ENCODE measurements around the gene NOX5. TPM values are rescaled to one million over a fixed set of nuclear protein-coding genes. Genes with fewer than 3 reads are reported as not detected.

The NOX5 gene
- total and polyA plus RNA-seq, 10 donors: 0.36 to 29.2 (median 13.5) TPM

DNA sequence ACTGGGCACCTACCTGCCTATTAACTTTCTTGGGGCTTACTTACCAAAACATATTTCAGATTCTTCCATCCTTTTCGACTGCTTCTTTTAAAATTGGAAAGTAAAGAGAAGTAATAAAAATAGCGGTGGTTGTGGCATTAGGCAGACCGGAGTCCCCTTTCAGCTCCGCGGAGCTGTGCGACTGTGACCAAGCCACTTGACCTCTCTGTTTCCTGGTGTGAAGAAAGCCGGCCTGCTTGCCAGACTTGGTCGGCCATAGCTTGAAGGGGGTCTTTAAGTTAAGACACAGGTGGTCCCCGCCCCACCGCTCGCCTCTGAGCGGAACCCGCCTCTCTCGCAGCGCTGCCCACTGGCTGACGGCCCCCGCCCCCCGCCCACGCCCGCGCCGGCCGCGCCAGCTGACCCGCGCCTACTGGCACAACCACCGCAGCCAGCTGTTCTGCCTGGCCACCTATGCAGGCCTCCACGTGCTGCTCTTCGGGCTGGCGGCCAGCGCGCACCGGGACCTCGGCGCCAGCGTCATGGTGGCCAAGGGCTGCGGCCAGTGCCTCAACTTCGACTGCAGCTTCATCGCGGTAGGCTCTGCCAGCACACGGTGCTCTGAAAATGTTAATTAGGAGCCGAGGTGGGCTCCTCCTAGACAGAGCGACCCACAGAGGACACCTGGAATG, 18.3 kb downstream of the NOX5 start:
- Histone ChIP-seq H3K36me3 (no peaks in the 10 kb centered on the region), H3K9me3 (no peaks in the 10 kb centered on the region), H3K4me1 (peaks cover 0 to 20% (median 11%) of the 10 kb centered on the region in 6 donors), H3K4me3 (no peak overlapping the region), H3K27ac (no peak overlapping the region), H3K27me3 (replicated peaks in 1 of 7) (peaks cover 0 to 53% (median 0%) of the 10 kb centered on the region in 7 donors)
- no peak for DNase-seq
- intact Hi-C loops (cut with DNase I; ENCODE audit: low total_unique reads): no loop called here
- 79 to 86% (median 84%) methylated on average over 26 to 43 of the region's 43 CpGs for WGBS, 5 donors
- TF ChIP-seq, protein P1, sequence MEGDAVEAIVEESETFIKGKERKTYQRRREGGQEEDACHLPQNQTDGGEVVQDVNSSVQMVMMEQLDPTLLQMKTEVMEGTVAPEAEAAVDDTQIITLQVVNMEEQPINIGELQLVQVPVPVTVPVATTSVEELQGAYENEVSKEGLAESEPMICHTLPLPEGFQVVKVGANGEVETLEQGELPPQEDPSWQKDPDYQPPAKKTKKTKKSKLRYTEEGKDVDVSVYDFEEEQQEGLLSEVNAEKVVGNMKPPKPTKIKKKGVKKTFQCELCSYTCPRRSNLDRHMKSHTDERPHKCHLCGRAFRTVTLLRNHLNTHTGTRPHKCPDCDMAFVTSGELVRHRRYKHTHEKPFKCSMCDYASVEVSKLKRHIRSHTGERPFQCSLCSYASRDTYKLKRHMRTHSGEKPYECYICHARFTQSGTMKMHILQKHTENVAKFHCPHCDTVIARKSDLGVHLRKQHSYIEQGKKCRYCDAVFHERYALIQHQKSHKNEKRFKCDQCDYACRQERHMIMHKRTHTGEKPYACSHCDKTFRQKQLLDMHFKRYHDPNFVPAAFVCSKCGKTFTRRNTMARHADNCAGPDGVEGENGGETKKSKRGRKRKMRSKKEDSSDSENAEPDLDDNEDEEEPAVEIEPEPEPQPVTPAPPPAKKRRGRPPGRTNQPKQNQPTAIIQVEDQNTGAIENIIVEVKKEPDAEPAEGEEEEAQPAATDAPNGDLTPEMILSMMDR (IDR thresholded peaks at IDR 0.05 in 8 of 11, conservative IDR thresholded peaks at IDR 0.05 in 3 of 11): no peak

DNA sequence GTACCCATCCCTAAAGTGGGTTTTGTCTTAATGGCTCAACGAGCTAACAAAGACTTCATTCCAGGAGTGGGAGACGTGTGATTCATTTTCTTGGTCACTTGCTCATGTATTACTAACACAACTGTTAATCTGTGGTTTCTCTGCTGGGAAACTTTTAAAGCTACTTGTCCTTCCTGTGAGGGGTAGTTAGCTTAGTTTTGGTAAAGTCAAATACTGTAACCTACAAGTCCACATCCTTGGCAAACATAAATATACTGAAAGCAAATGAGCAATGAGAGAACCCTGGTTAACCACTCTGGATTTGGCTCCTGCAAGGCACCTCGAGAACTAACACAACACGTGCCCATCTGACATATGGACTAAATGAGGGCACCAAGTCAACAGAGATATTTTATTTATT, 19.9 kb downstream of the NOX5 start:
- Histone ChIP-seq H3K4me3 (no peak overlapping the region), H3K27me3 (replicated peaks in 1 of 7) (peaks cover 0 to 53% (median 0%) of the 10 kb centered on the region in 7 donors), H3K36me3 (no peaks in the 10 kb centered on the region), H3K4me1 (peaks cover 0 to 20% (median 11%) of the 10 kb centered on the region in 6 donors), H3K27ac (no peak overlapping the region), H3K9me3 (no peaks in the 10 kb centered on the region)
- TF ChIP-seq, protein P1 (IDR thresholded peaks at IDR 0.05 in 8 of 11, conservative IDR thresholded peaks at IDR 0.05 in 3 of 11): no peak
- TF ChIP-seq POLR2AphosphoS5 (IDR thresholded peaks at IDR 0.05) (no peak), POLR2A (IDR thresholded peaks at IDR 0.05) (no peak)
- 51 to 59% (median 55%) methylated on average over 4 of the region's 4 CpGs for WGBS, 5 donors
- no peak for DNase-seq
- intact Hi-C loops (cut with DNase I; ENCODE audit: low total_unique reads): no loop called here

DNA sequence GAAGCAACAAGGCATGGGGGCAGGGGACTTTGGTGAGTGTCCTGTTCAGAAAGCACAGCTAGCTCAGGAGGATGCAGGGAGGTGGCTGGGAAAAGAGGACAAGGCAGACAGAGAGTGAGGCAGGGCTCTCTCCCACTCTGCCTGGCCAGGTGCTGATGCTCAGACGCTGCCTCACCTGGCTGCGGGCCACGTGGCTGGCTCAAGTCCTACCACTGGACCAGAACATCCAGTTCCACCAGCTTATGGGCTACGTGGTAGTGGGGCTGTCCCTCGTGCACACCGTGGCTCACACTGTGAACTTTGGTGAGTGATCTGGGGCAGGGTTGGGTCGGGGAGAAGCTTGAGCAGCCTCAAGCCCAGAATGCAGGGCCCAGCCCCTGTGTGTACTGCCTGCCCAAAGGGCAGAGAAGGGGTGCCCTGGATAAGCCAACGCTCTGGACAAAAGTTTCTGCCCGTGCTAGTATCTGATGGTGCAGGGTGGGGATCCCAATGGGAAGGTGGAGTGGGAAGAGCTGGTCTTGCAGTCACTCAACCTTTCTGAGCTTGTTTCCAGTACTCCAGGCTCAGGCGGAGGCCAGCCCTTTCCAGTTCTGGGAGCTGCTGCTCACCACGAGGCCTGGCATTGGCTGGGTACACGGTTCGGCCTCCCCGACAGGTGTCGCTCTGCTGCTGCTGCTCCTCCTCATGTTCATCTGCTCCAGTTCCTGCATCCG, 20.9 kb downstream of the NOX5 start:
- intact Hi-C loops (cut with DNase I; ENCODE audit: low total_unique reads): no loop called here
- no peaks in the 10 kb centered on the region for H3K36me3 ChIP-seq
- WGBS, 5 donors: 66 to 75% (median 67%) methylated on average over 12 to 16 of the region's 16 CpGs

DNA sequence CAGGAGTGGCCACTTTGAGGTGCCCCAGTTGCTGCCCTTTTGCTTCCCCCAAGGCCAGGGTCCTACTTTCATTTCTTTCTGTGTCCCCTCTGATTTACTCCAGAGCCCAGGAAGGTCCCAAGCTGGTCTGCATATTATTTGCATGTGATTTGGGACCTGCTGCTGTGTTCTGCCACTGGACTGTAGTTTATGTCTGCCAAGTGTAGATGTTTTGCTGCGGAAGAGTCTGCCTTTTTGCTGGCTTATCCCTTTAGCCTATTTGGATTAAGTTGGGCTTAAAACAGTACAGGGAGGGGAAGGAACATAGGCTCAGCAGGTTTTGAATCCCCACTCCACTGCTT, 21.4 kb downstream of the NOX5 start:
- Histone ChIP-seq H3K27me3 (replicated peaks in 1 of 7) (peaks cover 0 to 46% (median 0%) of the 10 kb centered on the region in 7 donors), H3K9me3 (no peaks in the 10 kb centered on the region), H3K27ac (no peak overlapping the region), H3K36me3 (no peaks in the 10 kb centered on the region), H3K4me3 (no peak overlapping the region), H3K4me1 (peaks cover 0 to 19% (median 11%) of the 10 kb centered on the region in 6 donors)
- 92 to 100% (median 96%) methylated on average over 1 of the region's 1 CpG for WGBS, 5 donors
- no peak for TF ChIP-seq POLR2A (IDR thresholded peaks at IDR 0.05)
- no peak for TF ChIP-seq POLR2AphosphoS5 (IDR thresholded peaks at IDR 0.05)
- TF ChIP-seq, protein P1 (IDR thresholded peaks at IDR 0.05 in 8 of 11, conservative IDR thresholded peaks at IDR 0.05 in 3 of 11): no peak
- no peak for DNase-seq
- intact Hi-C loops (cut with DNase I; ENCODE audit: low total_unique reads): no loop called here

More for the DNA sequence above, 20.9 kb downstream of the NOX5 start:
- no peak overlapping the region for H3K4me3 ChIP-seq
- no peak for TF ChIP-seq POLR2A (IDR thresholded peaks at IDR 0.05)
- TF ChIP-seq POLR2AphosphoS5 (IDR thresholded peaks at IDR 0.05): no peak
- TF ChIP-seq, protein P1 (IDR thresholded peaks at IDR 0.05 in 8 of 11, conservative IDR thresholded peaks at IDR 0.05 in 3 of 11): no peak
- no peaks in the 10 kb centered on the region for H3K9me3 ChIP-seq
- no peak for DNase-seq
- H3K27me3 ChIP-seq (replicated peaks in 1 of 7): peaks cover 0 to 51% (median 0%) of the 10 kb centered on the region in 7 donors
- H3K4me1 ChIP-seq: peaks cover 0 to 20% (median 11%) of the 10 kb centered on the region in 6 donors
- H3K27ac ChIP-seq: no peak overlapping the region
